ENCODE results near the gene EFCAB8.

DNA sequence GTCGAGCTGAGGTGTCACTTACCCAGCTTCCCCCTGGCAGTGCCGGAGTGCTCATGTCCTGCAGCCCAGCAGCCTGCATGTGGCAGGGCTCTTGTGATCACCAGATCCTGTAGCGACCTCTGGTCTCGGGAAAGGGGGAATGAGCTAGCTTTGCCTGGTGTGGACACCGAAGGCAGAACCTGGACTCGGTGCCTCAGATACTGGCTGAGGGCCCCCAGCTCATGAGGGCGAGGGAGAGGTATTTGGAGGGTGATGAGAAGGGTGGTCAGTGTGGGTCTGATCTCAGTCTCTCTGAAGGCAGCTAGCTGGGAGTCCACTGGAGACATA is 119.2 kb downstream of the EFCAB8 start:
- TF ChIP-seq, protein P1, sequence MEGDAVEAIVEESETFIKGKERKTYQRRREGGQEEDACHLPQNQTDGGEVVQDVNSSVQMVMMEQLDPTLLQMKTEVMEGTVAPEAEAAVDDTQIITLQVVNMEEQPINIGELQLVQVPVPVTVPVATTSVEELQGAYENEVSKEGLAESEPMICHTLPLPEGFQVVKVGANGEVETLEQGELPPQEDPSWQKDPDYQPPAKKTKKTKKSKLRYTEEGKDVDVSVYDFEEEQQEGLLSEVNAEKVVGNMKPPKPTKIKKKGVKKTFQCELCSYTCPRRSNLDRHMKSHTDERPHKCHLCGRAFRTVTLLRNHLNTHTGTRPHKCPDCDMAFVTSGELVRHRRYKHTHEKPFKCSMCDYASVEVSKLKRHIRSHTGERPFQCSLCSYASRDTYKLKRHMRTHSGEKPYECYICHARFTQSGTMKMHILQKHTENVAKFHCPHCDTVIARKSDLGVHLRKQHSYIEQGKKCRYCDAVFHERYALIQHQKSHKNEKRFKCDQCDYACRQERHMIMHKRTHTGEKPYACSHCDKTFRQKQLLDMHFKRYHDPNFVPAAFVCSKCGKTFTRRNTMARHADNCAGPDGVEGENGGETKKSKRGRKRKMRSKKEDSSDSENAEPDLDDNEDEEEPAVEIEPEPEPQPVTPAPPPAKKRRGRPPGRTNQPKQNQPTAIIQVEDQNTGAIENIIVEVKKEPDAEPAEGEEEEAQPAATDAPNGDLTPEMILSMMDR (IDR thresholded peaks at IDR 0.05; ENCODE audit: low read depth, low read length, poor library complexity, severe bottlenecking), result no peak
- TF ChIP-seq EZH2phosphoT487 (IDR thresholded peaks at IDR 0.05; ENCODE audit: borderline replicate concordance, low read length), result no peak
